Lower leg skin (tissue), 3 donors: ENCODE results near the gene STK38.
"Not testable (repeated sequence)": the region's sequence is repeated elsewhere in the genome, so short reads cannot be mapped to it uniquely, and the experiment has no call there.

Experiments used
- POLR2A ChIP-seq, 2 donors: fragments of 450-650 bp; IDR thresholded peaks; one replicate each; pipeline ENCODE4 v1.6.1; 2016 to 2017; ENCODE audit warnings: antibody characterized with exemption in 2 of 2, mild to moderate bottlenecking in 1 of 2, moderate library complexity in 1 of 2
- TF ChIP-seq, protein P1 (sequence below), 3 donors: fragments of 450-650 bp; IDR thresholded peaks; one replicate each; pipeline ENCODE4 v1.5.1; 2016; ENCODE audit warnings: antibody characterized with exemption in 3 of 3, mild to moderate bottlenecking in 3 of 3, moderate library complexity in 2 of 3

- TF ChIP-seq POLR2A (IDR thresholded peaks at IDR 0.05): not testable (repeated sequence)
- TF ChIP-seq, protein P1, sequence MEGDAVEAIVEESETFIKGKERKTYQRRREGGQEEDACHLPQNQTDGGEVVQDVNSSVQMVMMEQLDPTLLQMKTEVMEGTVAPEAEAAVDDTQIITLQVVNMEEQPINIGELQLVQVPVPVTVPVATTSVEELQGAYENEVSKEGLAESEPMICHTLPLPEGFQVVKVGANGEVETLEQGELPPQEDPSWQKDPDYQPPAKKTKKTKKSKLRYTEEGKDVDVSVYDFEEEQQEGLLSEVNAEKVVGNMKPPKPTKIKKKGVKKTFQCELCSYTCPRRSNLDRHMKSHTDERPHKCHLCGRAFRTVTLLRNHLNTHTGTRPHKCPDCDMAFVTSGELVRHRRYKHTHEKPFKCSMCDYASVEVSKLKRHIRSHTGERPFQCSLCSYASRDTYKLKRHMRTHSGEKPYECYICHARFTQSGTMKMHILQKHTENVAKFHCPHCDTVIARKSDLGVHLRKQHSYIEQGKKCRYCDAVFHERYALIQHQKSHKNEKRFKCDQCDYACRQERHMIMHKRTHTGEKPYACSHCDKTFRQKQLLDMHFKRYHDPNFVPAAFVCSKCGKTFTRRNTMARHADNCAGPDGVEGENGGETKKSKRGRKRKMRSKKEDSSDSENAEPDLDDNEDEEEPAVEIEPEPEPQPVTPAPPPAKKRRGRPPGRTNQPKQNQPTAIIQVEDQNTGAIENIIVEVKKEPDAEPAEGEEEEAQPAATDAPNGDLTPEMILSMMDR (IDR thresholded peaks at IDR 0.05): not testable (repeated sequence)
These were observed 41.7 kb upstream of the STK38 start for GRCh38 chr6:36589025-36589400.
